ENCODE measurements around the gene TRIP13. TPM values are rescaled to one million over a fixed set of nuclear protein-coding genes. Genes with fewer than 3 reads are reported as not detected.

TRIP13 gene
- total and polyA plus RNA-seq, 2 of the 4 experiments (the other 2 are of a cell fraction): 17.1 to 35.5 TPM

GRCh38 chr5:943201-943917, 50.7 kb downstream of the TRIP13 start:
- Histone ChIP-seq H3K4me2 (ENCODE audit: low read depth, low read length) (no peak overlapping the region), H2AFZ (replicated peaks; ENCODE audit: low read length, poor library complexity) (no peak overlapping the region), H3K36me3 (ENCODE audit: control insufficient read depth, insufficient read depth, low read length) (no peaks in the 10 kb centered on the region), H3K9ac (ENCODE audit: low read depth, low read length) (no peak overlapping the region), H2BK120ac (ENCODE audit: low read depth, low read length) (no peak overlapping the region), H2AK9ac (replicated peaks; ENCODE audit: low read depth, low read length, poor library complexity) (no peak overlapping the region), H2BK20ac (ENCODE audit: low read depth, low read length) (no peak overlapping the region; the same call in 1 of the 2 replicates), H4K8ac (ENCODE audit: low read depth in 2 of 2, low read length in 2 of 2) (no peak overlapping the region), H3K79me1 (ENCODE audit: low read depth in 1 of 2, low read length in 2 of 2) (no peaks in the 10 kb centered on the region), H3K56ac (ENCODE audit: extremely low read depth, insufficient read depth, low read length) (no peak overlapping the region), H3K4me1 (ENCODE audit: control insufficient read depth, insufficient read depth, low read length) (peaks cover 2% of the 10 kb centered on the region; the same call in 1 of the 2 replicates), H3K9me3 (ENCODE audit: control insufficient read depth, insufficient read depth, low read length) (no peaks in the 10 kb centered on the region), H3K18ac (ENCODE audit: low read depth, low read length) (no peak overlapping the region), H4K20me1 (ENCODE audit: insufficient read depth, low read length) (peaks cover 10% of the 10 kb centered on the region; the same call in 1 of the 2 replicates), H4K5ac (ENCODE audit: low read depth, low read length) (no peak overlapping the region), H3K14ac (replicated peaks; ENCODE audit: low read depth, low read length) (no peak overlapping the region), H3K27ac (ENCODE audit: insufficient read depth, low read length) (no peak overlapping the region), H3K9me1 (ENCODE audit: insufficient read depth, low read length) (no peaks in the 10 kb centered on the region), H3K4me3 (ENCODE audit: insufficient read depth, low read depth, low read length) (no peak overlapping the region), H2AK5ac (ENCODE audit: low read depth, low read length) (no peak overlapping the region), H3K23ac (ENCODE audit: low read depth, low read length) (no peak overlapping the region), H4K91ac (ENCODE audit: insufficient read depth, low read depth, low read length) (no peak overlapping the region), H3K4ac (ENCODE audit: low read depth, low read length) (no peak overlapping the region), H2BK15ac (ENCODE audit: low read depth, low read length) (no peak overlapping the region), H3K27me3 (ENCODE audit: control insufficient read depth, insufficient read depth, low read length) (peaks cover 63% of the 10 kb centered on the region), H2BK5ac (ENCODE audit: low read depth, low read length, poor library complexity, severe bottlenecking) (no peak overlapping the region)
- dilution Hi-C loops (cut with HindIII; ENCODE audit: low sequenced_read_pairs, unreplicated experiment) (no loop called here), in situ Hi-C loops (cut with MboI; ENCODE audit: low sequenced_read_pairs) (no loop called here), intact Hi-C loops (cut with micrococcal nuclease) (no loop called here)
- no TSS peak for BruUV-seq (replicated peaks)
- ChIA-PET CTCF (no interaction called here), POLR2A (ENCODE audit: unreplicated experiment) (no interaction called here)
- no CpG with 5 or more reads among the region's 11 CpGs for WGBS, 2 experiments (ENCODE audit: extremely low coverage in 2 of 2, insufficient read length in 1 of 2)
- TF ChIP-seq SMC3 (IDR thresholded peaks at IDR 0.05; ENCODE audit: low read depth, low read length) (no peak), RFX5 (IDR thresholded peaks at IDR 0.05; ENCODE audit: low read depth, low read length) (no peak), CEBPB (IDR thresholded peaks at IDR 0.05; ENCODE audit: low read depth, low read length) (no peak), POLR2A (IDR thresholded peaks at IDR 0.05; ENCODE audit: low read depth, low read length) (no peak), RAD21 (IDR thresholded peaks at IDR 0.05; ENCODE audit: low read length) (no peak), MAZ (IDR thresholded peaks at IDR 0.05; ENCODE audit: borderline replicate concordance, low read depth, low read length) (no peak), BHLHE40 (IDR thresholded peaks at IDR 0.05; ENCODE audit: low read depth, low read length) (no peak), MXI1 (IDR thresholded peaks at IDR 0.05; ENCODE audit: borderline replicate concordance, low read depth, low read length) (no peak), USF2 (IDR thresholded peaks at IDR 0.05; ENCODE audit: low read depth, low read length) (no peak), CTCF (conservative IDR thresholded peaks at IDR 0.05; ENCODE audit: low read depth, low read length) (no peak)
- no peak for DNase-seq
- ATAC-seq (ENCODE audit: low read depth): no peak

Data from IMR-90 (cell line).